H1 (cell line): ENCODE measurements around the gene TMPRSS15. TPM values are rescaled to one million over a fixed set of nuclear protein-coding genes. Genes with fewer than 3 reads are reported as not detected.

Experiments
- CHD1 ChIP-seq: IDR thresholded peaks from 2 replicates; pipeline ENCODE4 v1.6.1; 2012; ENCODE audit warnings: low read depth, low read length, improper control_type of control experiment
- E2F6 ChIP-seq: IDR thresholded peaks from 2 replicates; pipeline ENCODE4 v1.6.1; 2012; ENCODE audit warnings: inconsistent platforms
- FOSL1 ChIP-seq: IDR thresholded peaks from 2 replicates; pipeline ENCODE4 v1.6.1; 2011; ENCODE audit warnings: mild to moderate bottlenecking, low read depth, low read length, moderate library complexity; ENCODE audit not compliant: insufficient read depth
- HDAC6 ChIP-seq: IDR thresholded peaks from one replicate; pipeline ENCODE4 v1.7.1; 2012; ENCODE audit warnings: low read depth, mild to moderate bottlenecking, inconsistent platforms, low read length, moderate library complexity
- MAX ChIP-seq: IDR thresholded peaks from 2 replicates; pipeline ENCODE4 v1.6.1; 2012; ENCODE audit warnings: inconsistent platforms
- RNF2 ChIP-seq: fragments of 200-900, 300-1000 bp; sonication (generic); IDR thresholded peaks from 2 replicates; pipeline ENCODE4 v1.7.1; 2016; ENCODE audit warnings: borderline replicate concordance, low read depth, mild to moderate bottlenecking, antibody characterized with exemption, low read length; ENCODE audit not compliant: poor library complexity, severe bottlenecking; ENCODE audit errors: missing control alignments
- SIRT6 ChIP-seq: IDR thresholded peaks from one replicate; pipeline ENCODE4 v1.7.1; 2012; ENCODE audit warnings: low read length, inconsistent platforms
- SUZ12 ChIP-seq: fragments of 200-600 bp; sonication (generic); IDR thresholded peaks from 2 replicates; pipeline ENCODE4 v1.6.1; 2012; ENCODE audit warnings: mild to moderate bottlenecking, inconsistent platforms, low read length, moderate library complexity, mixed read lengths
- polyA plus RNA-seq, 7 experiments: library from polyadenylated mRNA; depleted of rRNA in 3 of 7; stranded (reverse) in 5 of 7; unstranded in 2 of 7; fragments of >200 nt in 5 of 7; fragments of 200-250 nt in 2 of 7; gene quantifications; 1 replicate in 5 of 7; 2 replicates in 1 of 7; 4 replicates in 1 of 7; pipeline versions ENCODE4 v1.2.1 to v1.2.3, GENCODE V29; 2011 to 2013; ENCODE audit warnings: missing spikeins in 2 of 7, mixed read lengths in 2 of 7
- total RNA-seq: library from RNA; stranded (reverse); fragmentation: NEBNext Ultra II Directional; extraction: Animal tissue kit (Norgen Biotek cat#: 25700); gene quantifications from 2 replicates; pipeline ENCODE4 v1.2.1, GENCODE V29; 2021

TMPRSS15 gene
- total and polyA plus RNA-seq, 2 of the 8 experiments (the other 6 are each of a cell fraction or from before 2014, with no cell fraction given), result not detected

- TF ChIP-seq FOSL1 (no peak), CHD1 (no peak), E2F6 (no peak), RNF2 (no peak), SIRT6 (no peak), SUZ12 (no peak), HDAC6 (no peak), MAX (no peak)
Observed at GRCh38 chr21:18228060-18228739, 175.4 kb downstream of the TMPRSS15 start (continued).
